Activated T-cell treated with anti-CD3 and anti-CD28 coated beads, Interleukin-2, amount 50 U/mL, for 1 hour (primary cell): ENCODE measurements around the gene AGMAT.
"Not testable (repeated sequence)": the region's sequence is repeated elsewhere in the genome, so short reads cannot be mapped to it uniquely, and the experiment has no call there.

Source experiments
- DNase-seq: peaks from one replicate; pipeline ENCODE4 v3.0.0-alpha.2; 2020

Gene AGMAT

GRCh38 chr1:15609631-15610030 lies 24.8 kb upstream of the AGMAT start:
- DNase-seq, result no peak

GRCh38 chr1:15605398-15606383 lies 20.8 kb upstream of the AGMAT start:
- DNase-seq, result no peak

GRCh38 chr1:15604400-15604799 lies 19.5 kb upstream of the AGMAT start:
- DNase-seq, result not testable (repeated sequence)

- not testable (repeated sequence) for DNase-seq
These were observed 19.1 kb upstream of the AGMAT start for GRCh38 chr1:15603966-15604282.

- DNase-seq, result peak; percentile 88
These were observed 18.5 kb upstream of the AGMAT start for GRCh38 chr1:15603050-15603965.

- DNase-seq, result no peak
These were observed 13.6 kb upstream of the AGMAT start for GRCh38 chr1:15598436-15598835.

GRCh38 chr1:15595809-15596617 lies 11.2 kb upstream of the AGMAT start:
- no peak for DNase-seq

- DNase-seq, result no peak
These were observed 7.4 kb upstream of the AGMAT start for GRCh38 chr1:15592285-15592684.

- DNase-seq, result no peak
These were observed 1.7 kb downstream of the AGMAT start for GRCh38 chr1:15583016-15583706.

GRCh38 chr1:15579683-15580047 lies 5.2 kb downstream of the AGMAT start:
- DNase-seq, result no peak

- DNase-seq, result peak; percentile 39
These were observed 5.7 kb downstream of the AGMAT start for GRCh38 chr1:15578921-15579682.

- DNase-seq, result no peak
These were observed 7.2 kb downstream of the AGMAT start for GRCh38 chr1:15577691-15578090.

GRCh38 chr1:15575549-15576150 lies 9.2 kb downstream of the AGMAT start:
- DNase-seq, result no peak

GRCh38 chr1:15574741-15575140 lies 10.1 kb downstream of the AGMAT start:
- no peak for DNase-seq

GRCh38 chr1:15573477-15573876 lies 11.4 kb downstream of the AGMAT start:
- no peak for DNase-seq

- no peak for DNase-seq
These were observed 13.6 kb downstream of the AGMAT start for GRCh38 chr1:15571266-15571665.

GRCh38 chr1:15570861-15571260 lies 14.0 kb downstream of the AGMAT start:
- DNase-seq, result no peak

GRCh38 chr1:15568387-15569073 lies 16.3 kb downstream of the AGMAT start:
- no peak for DNase-seq

GRCh38 chr1:15559189-15559810 lies 25.6 kb downstream of the AGMAT start:
- DNase-seq, result no peak

GRCh38 chr1:15558516-15558915 lies 26.3 kb downstream of the AGMAT start:
- DNase-seq, result no peak
